HEK293 (cell line): Measurements from ENCODE around the gene WDR76.

Experiments
- BCL11B ChIP-seq: fragments of 450-650 bp; formaldehyde crosslinking; IDR thresholded peaks from 2 replicates; pipeline ENCODE4 v1.5.1; 2016; ENCODE audit warnings: low read depth, missing biosample characterization, missing genetic modification characterization
- HOXC10 ChIP-seq: sonication (generic); formaldehyde crosslinking; IDR thresholded peaks from 2 replicates; pipeline ENCODE4 v1.8.1; 2023; ENCODE audit warnings: mild to moderate bottlenecking, missing genetic modification reagents
- MEIS1 ChIP-seq: sonication (generic); formaldehyde crosslinking; IDR thresholded peaks from 2 replicates; pipeline ENCODE4 v1.8.1; 2022; ENCODE audit warnings: missing genetic modification reagents, mild to moderate bottlenecking, borderline replicate concordance
- SCRT1 ChIP-seq: fragments of 450-650 bp; formaldehyde crosslinking; IDR thresholded peaks from 2 replicates; pipeline ENCODE4 v1.5.1; 2016; ENCODE audit warnings: missing biosample characterization, missing genetic modification characterization, borderline replicate concordance
- YY1 ChIP-seq: fragments of 450-650 bp; formaldehyde crosslinking; IDR thresholded peaks from 2 replicates; pipeline ENCODE4 v1.5.1; 2018; ENCODE audit warnings: missing biosample characterization, missing genetic modification characterization
- ZNF274 ChIP-seq, 2 experiments: fragments of 200-500 bp in 1 of 2; fragments of 450-650 bp in 1 of 2; sonication (Bioruptor generic) in 1 of 2; formaldehyde crosslinking in 1 of 2; IDR thresholded peaks; 2 replicates each; pipeline versions ENCODE4 v1.5.1 to v1.6.1; 2014 to 2016; ENCODE audit warnings: borderline replicate concordance in 1 of 2, inconsistent platforms in 1 of 2, low read length in 1 of 2, missing biosample characterization in 1 of 2, missing genetic modification characterization in 1 of 2
- ZNF292 ChIP-seq: fragments of 450-650 bp; formaldehyde crosslinking; IDR thresholded peaks from 2 replicates; pipeline ENCODE4 v1.5.1; 2016; ENCODE audit warnings: low read depth, missing biosample characterization, missing genetic modification characterization, borderline replicate concordance
- ZNF501 ChIP-seq: fragments of 450-650 bp; formaldehyde crosslinking; IDR thresholded peaks from 2 replicates; pipeline ENCODE4 v1.5.1; 2016; ENCODE audit warnings: missing biosample characterization, missing genetic modification characterization
- TF ChIP-seq, protein P1 (sequence below): sonication (generic); formaldehyde crosslinking; IDR thresholded peaks from 2 replicates; pipeline ENCODE4 v1.8.1; 2022; ENCODE audit warnings: mild to moderate bottlenecking, moderate library complexity, missing genetic modification reagents
- TF ChIP-seq, protein P2 (sequence below): fragments of 450-650 bp; formaldehyde crosslinking; IDR thresholded peaks from 2 replicates; pipeline ENCODE4 v1.5.1; 2016; ENCODE audit warnings: missing biosample characterization, missing genetic modification characterization
- TF ChIP-seq, protein P3 (sequence below): fragments of 450-650 bp; formaldehyde crosslinking; IDR thresholded peaks from 2 replicates; pipeline ENCODE4 v1.5.1; 2016; ENCODE audit warnings: missing biosample characterization, missing genetic modification characterization

DNA sequence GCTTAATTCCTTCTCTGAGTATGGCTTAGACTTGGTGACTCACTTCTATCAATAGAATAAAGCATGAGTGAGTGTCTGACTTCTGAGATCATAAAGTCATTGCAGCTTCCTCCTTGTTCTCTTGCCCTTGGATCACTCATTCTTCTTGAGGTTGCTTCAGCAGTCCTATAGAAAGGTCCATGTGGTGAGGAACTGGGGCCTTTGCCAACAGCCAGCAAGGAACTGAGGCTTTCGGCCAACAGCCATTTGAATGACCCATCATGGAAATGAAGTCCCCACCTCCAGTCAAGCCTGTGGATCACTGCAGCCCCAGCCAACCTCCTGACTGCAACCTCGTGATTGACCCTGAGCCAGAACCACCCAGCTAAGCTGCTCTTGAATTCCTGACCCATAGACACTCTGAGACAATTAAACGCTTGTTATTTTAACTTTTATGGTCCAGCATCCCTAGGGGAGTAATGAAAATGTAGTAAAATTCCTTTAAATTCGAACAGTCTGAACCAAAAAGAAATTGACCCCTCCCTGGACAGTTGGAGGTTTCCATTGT, 84.5 kb downstream of the WDR76 start:
- TF ChIP-seq, protein P1, sequence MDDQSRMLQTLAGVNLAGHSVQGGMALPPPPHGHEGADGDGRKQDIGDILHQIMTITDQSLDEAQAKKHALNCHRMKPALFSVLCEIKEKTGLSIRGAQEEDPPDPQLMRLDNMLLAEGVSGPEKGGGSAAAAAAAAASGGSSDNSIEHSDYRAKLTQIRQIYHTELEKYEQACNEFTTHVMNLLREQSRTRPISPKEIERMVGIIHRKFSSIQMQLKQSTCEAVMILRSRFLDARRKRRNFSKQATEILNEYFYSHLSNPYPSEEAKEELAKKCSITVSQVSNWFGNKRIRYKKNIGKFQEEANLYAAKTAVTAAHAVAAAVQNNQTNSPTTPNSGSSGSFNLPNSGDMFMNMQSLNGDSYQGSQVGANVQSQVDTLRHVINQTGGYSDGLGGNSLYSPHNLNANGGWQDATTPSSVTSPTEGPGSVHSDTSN (CRISPR knock-in tag) = no peak
- TF ChIP-seq HOXC10 (CRISPR knock-in tag) (no peak), ZNF501 (no peak), ZNF274 (IDR thresholded peaks at IDR 0.05; ENCODE audit: low read length) (no peak), ZNF274 (tag by site-specific recombination; IDR thresholded peaks at IDR 0.05; ENCODE audit: borderline replicate concordance) (no peak), BCL11B (tag by site-specific recombination) (no peak), MEIS1 (no peak), YY1 (tag by site-specific recombination) (no peak), ZNF292 (tag by site-specific recombination) (no peak), SCRT1 (tag by site-specific recombination) (no peak)
- TF ChIP-seq, protein P2, sequence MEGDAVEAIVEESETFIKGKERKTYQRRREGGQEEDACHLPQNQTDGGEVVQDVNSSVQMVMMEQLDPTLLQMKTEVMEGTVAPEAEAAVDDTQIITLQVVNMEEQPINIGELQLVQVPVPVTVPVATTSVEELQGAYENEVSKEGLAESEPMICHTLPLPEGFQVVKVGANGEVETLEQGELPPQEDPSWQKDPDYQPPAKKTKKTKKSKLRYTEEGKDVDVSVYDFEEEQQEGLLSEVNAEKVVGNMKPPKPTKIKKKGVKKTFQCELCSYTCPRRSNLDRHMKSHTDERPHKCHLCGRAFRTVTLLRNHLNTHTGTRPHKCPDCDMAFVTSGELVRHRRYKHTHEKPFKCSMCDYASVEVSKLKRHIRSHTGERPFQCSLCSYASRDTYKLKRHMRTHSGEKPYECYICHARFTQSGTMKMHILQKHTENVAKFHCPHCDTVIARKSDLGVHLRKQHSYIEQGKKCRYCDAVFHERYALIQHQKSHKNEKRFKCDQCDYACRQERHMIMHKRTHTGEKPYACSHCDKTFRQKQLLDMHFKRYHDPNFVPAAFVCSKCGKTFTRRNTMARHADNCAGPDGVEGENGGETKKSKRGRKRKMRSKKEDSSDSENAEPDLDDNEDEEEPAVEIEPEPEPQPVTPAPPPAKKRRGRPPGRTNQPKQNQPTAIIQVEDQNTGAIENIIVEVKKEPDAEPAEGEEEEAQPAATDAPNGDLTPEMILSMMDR = no peak
- TF ChIP-seq, protein P3, sequence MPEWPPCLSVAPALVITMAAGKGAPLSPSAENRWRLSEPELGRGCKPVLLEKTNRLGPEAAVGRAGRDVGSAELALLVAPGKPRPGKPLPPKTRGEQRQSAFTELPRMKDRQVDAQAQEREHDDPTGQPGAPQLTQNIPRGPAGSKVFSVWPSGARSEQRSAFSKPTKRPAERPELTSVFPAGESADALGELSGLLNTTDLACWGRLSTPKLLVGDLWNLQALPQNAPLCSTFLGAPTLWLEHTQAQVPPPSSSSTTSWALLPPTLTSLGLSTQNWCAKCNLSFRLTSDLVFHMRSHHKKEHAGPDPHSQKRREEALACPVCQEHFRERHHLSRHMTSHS = no peak
